Islet precursor cell (in vitro differentiated cells): ENCODE measurements around the gene LPP.

Experiments used
- DNase-seq: peaks from one replicate; pipeline ENCODE4 v3.0.0-alpha.2; 2018

LPP gene

DNA sequence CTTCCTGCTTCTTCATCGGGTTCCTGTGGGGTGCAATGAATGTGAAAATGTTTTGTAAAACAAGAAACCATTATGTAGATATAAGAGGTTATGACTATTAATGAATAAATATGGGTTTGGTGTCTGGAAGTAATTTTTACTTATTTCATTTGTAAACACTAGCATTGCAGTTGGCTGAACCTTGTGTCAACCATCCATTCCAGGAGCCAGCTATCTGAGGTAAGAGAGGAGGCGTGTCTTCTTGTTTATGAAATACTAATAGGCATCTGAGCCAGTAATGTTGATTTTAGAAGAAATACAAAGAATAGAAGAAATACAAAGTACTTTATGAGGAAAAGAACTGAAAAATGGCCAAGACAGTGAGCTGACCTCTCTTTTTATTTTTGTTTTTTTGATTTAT is 187.5 kb downstream of the LPP start:
- no peak for DNase-seq

DNA sequence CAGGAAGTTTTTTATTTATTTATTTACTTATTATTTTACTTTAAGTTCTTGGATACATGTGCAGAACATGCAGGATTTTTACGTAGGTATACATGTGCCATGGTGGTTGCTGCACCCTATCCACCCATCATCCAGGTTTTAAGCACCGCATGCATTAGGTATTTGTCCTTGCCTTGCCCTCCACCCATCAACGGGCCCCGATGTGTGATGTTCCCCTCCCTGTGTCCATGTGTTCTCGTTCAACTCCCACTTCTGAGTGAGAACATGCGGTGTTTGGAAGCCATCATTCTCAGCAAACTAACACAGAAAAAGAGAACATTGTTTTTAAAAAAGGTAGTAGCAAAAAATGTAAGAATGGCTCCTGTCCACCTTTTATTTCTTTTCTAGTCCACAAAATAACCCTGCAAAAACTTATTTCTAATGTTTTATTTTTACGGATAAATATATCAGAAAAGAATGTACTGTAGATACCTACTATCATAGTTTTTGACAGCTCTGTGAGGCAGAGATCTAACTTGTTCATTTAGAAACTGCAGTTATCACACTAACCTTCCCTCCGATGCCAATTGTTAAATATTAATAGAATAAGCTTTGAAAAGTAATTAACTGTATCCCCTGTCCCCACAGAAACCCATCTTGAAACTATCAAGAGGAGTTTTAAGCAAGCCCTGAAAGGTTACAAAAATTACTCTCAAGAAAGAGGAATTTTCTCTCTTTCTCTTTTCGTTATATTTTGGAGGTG is 189.2 kb downstream of the LPP start:
- no peak for DNase-seq

- no peak for DNase-seq
Observed at GRCh38 chr3:188343894-188344293, 189.9 kb downstream of the LPP start.

DNA sequence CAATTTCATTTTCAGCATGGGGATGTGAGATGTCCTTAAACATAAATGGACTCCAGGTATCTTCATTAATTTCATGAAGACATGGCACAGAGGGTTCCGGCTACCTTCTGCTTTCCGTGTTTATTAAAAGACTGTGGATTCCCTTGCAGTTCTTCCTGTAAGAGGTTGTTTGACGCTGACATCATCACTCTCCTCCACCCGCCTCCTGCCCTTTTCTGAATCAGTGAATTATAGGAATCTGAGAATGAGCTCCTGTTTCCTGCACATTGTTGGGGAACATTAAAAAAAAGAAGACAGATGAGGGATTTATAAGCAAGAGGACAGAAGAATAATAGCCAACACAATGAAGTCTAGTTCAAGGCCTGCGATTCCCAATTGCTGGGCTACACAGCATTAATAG is 191.3 kb downstream of the LPP start:
- DNase-seq: no peak

GRCh38 chr3:188348435-188349244 is 194.7 kb downstream of the LPP start:
- DNase-seq: peak; percentile 60

GRCh38 chr3:188349351-188349901 is 195.5 kb downstream of the LPP start:
- peak; percentile 59 for DNase-seq

DNA sequence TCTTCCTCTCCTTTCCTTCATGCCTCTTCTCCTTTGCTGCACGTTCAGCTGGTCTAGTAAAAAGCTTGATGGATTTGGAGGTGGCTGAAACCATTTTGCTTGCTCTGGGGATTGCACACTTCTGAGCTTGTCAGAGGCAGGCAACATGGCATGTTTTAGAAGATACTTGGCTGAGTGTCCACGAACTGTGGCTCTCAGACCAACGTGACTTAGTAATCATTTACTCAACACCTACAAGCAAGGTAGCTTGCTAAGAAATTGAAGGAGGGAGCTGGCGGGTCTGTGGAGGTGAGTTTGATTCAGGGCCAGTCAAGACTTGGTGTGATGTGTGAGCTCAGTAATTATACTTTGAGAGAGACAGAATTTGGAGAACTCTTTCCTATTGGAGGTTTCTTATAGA is 196.0 kb downstream of the LPP start:
- DNase-seq: no peak

DNA sequence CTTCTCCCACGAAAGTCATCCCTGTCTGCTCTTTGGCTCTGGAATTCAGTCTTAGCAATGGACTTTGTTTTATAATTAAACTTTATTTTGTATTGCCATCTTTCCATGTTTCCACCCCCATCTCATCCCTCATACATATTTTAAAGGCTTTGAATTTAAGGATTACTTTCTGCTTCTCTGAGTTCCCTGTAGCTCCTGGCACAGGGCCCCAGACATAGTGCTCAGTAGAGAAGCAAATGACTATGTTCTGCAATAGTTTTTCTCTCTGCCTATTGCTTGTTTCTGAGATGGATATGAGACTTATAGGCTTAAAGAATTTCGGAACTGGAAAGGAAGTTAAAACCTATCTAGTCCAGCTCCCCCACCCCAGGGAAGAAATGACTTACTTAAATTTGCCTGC is 197.0 kb downstream of the LPP start:
- no peak for DNase-seq

GRCh38 chr3:188351648-188352047 is 197.7 kb downstream of the LPP start:
- DNase-seq: no peak

GRCh38 chr3:188352196-188352927 is 198.4 kb downstream of the LPP start:
- DNase-seq: no peak

DNA sequence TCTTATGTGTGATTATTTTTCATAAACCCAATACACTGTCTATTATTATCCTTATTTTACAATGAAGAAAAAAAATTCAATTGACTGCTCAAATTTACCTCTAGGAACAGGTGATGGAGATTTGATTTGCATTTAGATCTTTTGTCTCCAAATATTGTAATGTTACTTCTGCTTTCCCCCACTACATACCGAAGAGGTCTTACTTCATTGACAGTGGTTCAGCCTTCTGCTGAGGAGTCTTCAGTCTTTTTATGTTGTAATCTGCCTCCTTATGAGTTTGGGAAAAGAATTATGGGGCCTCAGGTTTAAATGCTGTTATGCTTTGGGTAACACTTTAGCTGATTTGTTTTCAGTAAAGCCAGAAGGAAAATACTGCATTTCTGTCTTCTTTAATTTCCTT is 199.5 kb downstream of the LPP start:
- no peak for DNase-seq

DNA sequence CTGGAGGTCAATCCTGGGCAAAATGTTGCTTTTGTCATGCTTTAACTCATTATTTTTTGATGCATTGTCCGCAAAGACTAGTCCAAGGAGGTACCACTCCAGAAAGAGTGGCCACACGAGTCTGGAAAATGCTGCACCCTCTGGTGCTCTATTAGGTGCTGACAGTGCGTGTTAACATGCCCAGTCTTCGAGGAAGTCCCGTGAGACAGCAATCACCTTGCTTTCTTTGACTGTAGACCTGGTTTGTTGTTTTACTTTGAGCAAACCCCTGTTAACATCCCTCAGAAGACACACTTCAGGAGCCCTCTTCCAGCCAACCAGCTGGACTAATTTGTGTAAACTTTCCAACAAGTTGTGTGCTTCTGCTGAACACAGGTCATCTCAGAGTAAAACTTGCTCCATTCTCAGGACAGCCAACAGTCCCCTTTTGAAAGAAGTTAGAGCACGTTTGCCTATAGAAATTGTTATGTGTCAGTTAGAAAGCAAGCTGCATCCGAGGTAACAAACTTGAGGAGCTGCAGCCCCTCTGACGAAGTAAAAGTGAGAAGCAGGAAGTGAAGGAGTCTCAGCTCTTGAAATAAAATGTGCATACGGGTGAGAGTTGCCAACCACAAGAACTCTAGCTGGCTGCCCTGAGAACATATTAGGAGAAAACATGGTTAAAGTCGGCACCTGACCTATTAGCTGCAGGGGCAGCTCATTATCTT is 205.0 kb downstream of the LPP start:
- DNase-seq: no peak

GRCh38 chr3:188360364-188360881 is 206.5 kb downstream of the LPP start:
- no peak for DNase-seq

- no peak for DNase-seq
Observed at GRCh38 chr3:188361888-188362287, 207.9 kb downstream of the LPP start.

- no peak for DNase-seq
Observed at GRCh38 chr3:188362405-188362831, 208.5 kb downstream of the LPP start.

DNA sequence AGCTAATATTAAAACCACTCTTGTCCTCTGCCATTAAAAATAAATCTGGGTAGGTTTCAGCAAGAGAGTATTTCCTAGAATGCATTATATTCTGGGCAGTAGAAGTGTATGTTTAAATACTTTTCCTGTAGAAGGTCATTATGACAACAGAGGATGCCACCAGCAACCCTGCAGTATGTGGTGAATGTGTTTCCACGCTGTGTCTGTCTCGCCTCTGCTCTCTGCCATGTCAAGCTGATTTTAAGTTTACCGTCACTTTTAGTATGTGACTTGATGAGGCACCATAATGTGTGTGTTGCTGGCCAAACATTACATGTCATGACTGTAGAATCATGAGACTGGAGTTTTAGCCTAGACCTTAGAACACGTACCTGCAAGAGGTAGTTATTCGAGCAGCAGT is 211.2 kb downstream of the LPP start:
- no peak for DNase-seq

GRCh38 chr3:188365988-188366698 is 212.2 kb downstream of the LPP start:
- no peak for DNase-seq

GRCh38 chr3:188367678-188368077 is 213.7 kb downstream of the LPP start:
- DNase-seq: no peak

- no peak for DNase-seq
Observed at GRCh38 chr3:188369526-188369925, 215.6 kb downstream of the LPP start.

- no peak for DNase-seq
Observed at GRCh38 chr3:188370081-188370830, 216.3 kb downstream of the LPP start.

DNA sequence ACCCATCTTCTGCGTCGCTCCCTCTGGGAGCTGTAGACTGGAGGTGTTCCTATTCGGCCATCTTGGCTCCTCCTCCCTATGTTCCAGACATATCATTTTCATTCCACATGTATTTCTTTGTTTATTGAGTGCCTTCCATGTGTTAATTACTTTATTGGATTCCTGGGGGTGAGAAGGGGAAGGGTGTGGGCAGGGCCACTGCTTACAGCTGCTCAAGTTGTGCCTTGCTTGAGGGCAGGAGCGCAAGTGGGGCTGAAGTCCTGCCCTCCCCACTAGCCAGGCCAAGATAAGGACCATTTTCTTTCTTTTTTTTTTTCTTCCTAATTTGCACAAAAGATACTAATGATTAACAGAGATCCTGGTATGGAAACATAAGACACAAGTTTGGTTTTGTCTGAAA is 224.8 kb downstream of the LPP start:
- DNase-seq: no peak
